Superior temporal gyrus (tissue), 1 donor: Measurements from ENCODE around the gene PPP2R3A.
A peak's percentile ranks its signal among the peaks of the same experiment; 100 is the strongest.
"Not testable (repeated sequence)": the region's sequence is repeated elsewhere in the genome, so short reads cannot be mapped to it uniquely, and the experiment has no call there.

Experiments
- DNase-seq: peaks from one replicate; pipeline ENCODE4 v3.0.0-alpha.2; 2016; ENCODE audit errors: extremely low spot score

Gene PPP2R3A

GRCh38 chr3:136149667-136150066 is 184.1 kb downstream of the PPP2R3A start:
- peak; percentile 22 for DNase-seq

- peak; percentile 6 for DNase-seq
These were observed 185.7 kb downstream of the PPP2R3A start for GRCh38 chr3:136151219-136151618.

GRCh38 chr3:136152176-136152843 is 186.8 kb downstream of the PPP2R3A start:
- peak; percentile 10 for DNase-seq

GRCh38 chr3:136152963-136153362 is 187.4 kb downstream of the PPP2R3A start:
- no peak for DNase-seq

GRCh38 chr3:136161516-136161915 is 196.0 kb downstream of the PPP2R3A start:
- DNase-seq, result peak; percentile 4

- peak; percentile 2 for DNase-seq
These were observed 196.8 kb downstream of the PPP2R3A start for GRCh38 chr3:136162322-136162721.

GRCh38 chr3:136163607-136164006 is 198.1 kb downstream of the PPP2R3A start:
- peak; percentile 7 for DNase-seq

- DNase-seq, result peak; percentile 7
These were observed 201.0 kb downstream of the PPP2R3A start for GRCh38 chr3:136166507-136166906.

- DNase-seq, result not testable (repeated sequence)
These were observed 202.7 kb downstream of the PPP2R3A start for GRCh38 chr3:136168236-136168635.

GRCh38 chr3:136171097-136171542 is 205.6 kb downstream of the PPP2R3A start:
- DNase-seq, result peak; percentile 5

GRCh38 chr3:136173939-136174490 is 208.5 kb downstream of the PPP2R3A start:
- no peak for DNase-seq

- DNase-seq, result no peak
These were observed 212.3 kb downstream of the PPP2R3A start for GRCh38 chr3:136177876-136178275.

GRCh38 chr3:136181741-136182140 is 216.2 kb downstream of the PPP2R3A start:
- DNase-seq, result no peak

- no peak for DNase-seq
These were observed 219.2 kb downstream of the PPP2R3A start for GRCh38 chr3:136184703-136185102.

GRCh38 chr3:136186344-136186743 is 220.8 kb downstream of the PPP2R3A start:
- no peak for DNase-seq

- no peak for DNase-seq
These were observed 221.3 kb downstream of the PPP2R3A start for GRCh38 chr3:136186846-136187245.

- DNase-seq, result no peak
These were observed 222.3 kb downstream of the PPP2R3A start for GRCh38 chr3:136187868-136188267.

- DNase-seq, result no peak
These were observed 223.5 kb downstream of the PPP2R3A start for GRCh38 chr3:136189043-136189442.

GRCh38 chr3:136189859-136190617 is 224.5 kb downstream of the PPP2R3A start:
- DNase-seq, result no peak

GRCh38 chr3:136192195-136192594 is 226.7 kb downstream of the PPP2R3A start:
- DNase-seq, result not testable (repeated sequence)

GRCh38 chr3:136192831-136193230 is 227.3 kb downstream of the PPP2R3A start:
- DNase-seq, result no peak

- peak; percentile 26 for DNase-seq
These were observed 227.9 kb downstream of the PPP2R3A start for GRCh38 chr3:136193278-136194054.
